Endothelial cell of umbilical vein (primary cell): ENCODE results near the gene RAPGEF4. TPM values are rescaled to one million over a fixed set of nuclear protein-coding genes. Genes with fewer than 3 reads are reported as not detected.
"Not testable (repeated sequence)": the region's sequence is repeated elsewhere in the genome, so short reads cannot be mapped to it uniquely, and the experiment has no call there.

ENCODE experiments used
- BruUV-seq: library from RNA; stranded (reverse); fragments of 400-500 nt; replicated peaks from 2 replicates; lab custom pipeline; 2021; lab: Mats Ljungman, UMichigan
- CTCF ChIA-PET: fragments of 300-600, 350-600 bp; sonication (Branson Sonifier 250); formaldehyde crosslinking; loops from one replicate; lab custom pipeline; 2021; ENCODE audit warnings: antibody characterized with exemption, inconsistent platforms; lab: Charles Lee
- POLR2A ChIA-PET: fragments of 300-600, 350-600 bp; sonication (Branson Sonifier 250); formaldehyde crosslinking; loops from one replicate; lab custom pipeline; 2021; ENCODE audit warnings: antibody characterized with exemption, inconsistent platforms; lab: Charles Lee
- DNase-seq: peaks from one replicate; pipeline ENCODE4 v3.0.0-alpha.2; 2011; ENCODE audit warnings: low read depth, low spot score
- FAIRE-seq: peaks from 2 replicates; lab custom pipeline; 2011; peaks lifted over from hg19 to GRCh38; lab: Jason Lieb, UNC
- H2AFZ ChIP-seq: 2 replicates; pipeline ENCODE4 v1.6.0; 2012; ENCODE audit warnings: low read depth, low read length, control low read depth, inconsistent platforms
- H3K27ac ChIP-seq: 2 replicates; pipeline ENCODE4 v1.5.1; 2011; ENCODE audit warnings: low read depth, mild to moderate bottlenecking, control low read depth, low read length, moderate library complexity; ENCODE audit not compliant: insufficient read depth
- H3K27me3 ChIP-seq, 2 experiments: 2 replicates each; pipeline versions ENCODE4 v1.6.0 to v1.6.1; 2011; ENCODE audit warnings: low read length in 2 of 2, mixed read lengths in 1 of 2; ENCODE audit not compliant: control insufficient read depth in 2 of 2, insufficient read depth in 2 of 2
- H3K36me3 ChIP-seq, 2 experiments: 2 replicates in 1 of 2; 3 replicates in 1 of 2; pipeline ENCODE4 v1.5.1; 2011; ENCODE audit warnings: low read length in 2 of 2, mild to moderate bottlenecking in 1 of 2, moderate library complexity in 1 of 2; ENCODE audit not compliant: control insufficient read depth in 2 of 2, insufficient read depth in 2 of 2; ENCODE audit errors: extremely low read depth in 1 of 2
- H3K4me1 ChIP-seq: 3 replicates; pipeline ENCODE4 v1.5.1; 2011; ENCODE audit warnings: mild to moderate bottlenecking, low read length; ENCODE audit not compliant: control insufficient read depth, insufficient read depth; ENCODE audit errors: extremely low read depth
- H3K4me2 ChIP-seq: 2 replicates; pipeline ENCODE4 v1.6.1; 2011; ENCODE audit warnings: low read length, control low read depth, mixed read lengths; ENCODE audit not compliant: insufficient read depth
- H3K4me3 ChIP-seq, 3 experiments: fragments of 200-600 bp in 1 of 3; sonication (generic), shearing (Covaris generic) in 1 of 3; replicated peaks in 1 of 3; 2 replicates each; pipeline ENCODE4 v1.5.1; 2011 to 2016; ENCODE audit warnings: control low read depth in 3 of 3, low read length in 3 of 3, mild to moderate bottlenecking in 2 of 3, inconsistent platforms in 1 of 3, low read depth in 1 of 3, moderate library complexity in 1 of 3; ENCODE audit not compliant: insufficient read depth in 1 of 3
- H3K79me2 ChIP-seq: 2 replicates; pipeline ENCODE4 v1.6.0; 2012; ENCODE audit warnings: low read length, inconsistent platforms; ENCODE audit not compliant: control insufficient read depth, insufficient read depth
- H3K9ac ChIP-seq: replicated peaks from 2 replicates; pipeline ENCODE3; 2011; ENCODE audit warnings: low read length, control low read depth; ENCODE audit not compliant: insufficient read depth; ENCODE audit errors: extremely low read depth
- H3K9me1 ChIP-seq: replicated peaks from 3 replicates; pipeline ENCODE4 v1.6.0; 2011; ENCODE audit warnings: mild to moderate bottlenecking, low read length; ENCODE audit not compliant: control insufficient read depth, insufficient read depth; ENCODE audit errors: extremely low read depth
- H3K9me3 ChIP-seq: replicated peaks from 2 replicates; pipeline ENCODE4 v1.5.1; 2012; ENCODE audit warnings: low read length, inconsistent platforms; ENCODE audit not compliant: control insufficient read depth, insufficient read depth
- H4K20me1 ChIP-seq: replicated peaks from 2 replicates; pipeline ENCODE3; 2011; ENCODE audit warnings: mild to moderate bottlenecking, low read length; ENCODE audit not compliant: control insufficient read depth, insufficient read depth; ENCODE audit errors: extremely low read depth
- EZH2 ChIP-seq: IDR thresholded peaks from 2 replicates; pipeline ENCODE4 v1.6.1; 2012; ENCODE audit warnings: borderline replicate concordance, low read depth, mild to moderate bottlenecking, moderate library complexity, low read length, inconsistent platforms; ENCODE audit not compliant: severe bottlenecking
- FOS ChIP-seq: IDR thresholded peaks from 2 replicates; pipeline ENCODE4 v1.6.1; 2011; ENCODE audit warnings: mild to moderate bottlenecking, low read length, moderate library complexity, borderline replicate concordance; ENCODE audit not compliant: insufficient read depth
- GATA2 ChIP-seq: IDR thresholded peaks from 2 replicates; pipeline ENCODE4 v1.7.0; 2011; ENCODE audit warnings: low read depth, mild to moderate bottlenecking, moderate library complexity, mixed read lengths, low read length; ENCODE audit not compliant: insufficient read length, insufficient read depth
- JUN ChIP-seq: IDR thresholded peaks from 2 replicates; pipeline ENCODE4 v1.6.1; 2011; ENCODE audit warnings: borderline replicate concordance, low read depth; ENCODE audit not compliant: insufficient read length, insufficient read depth
- MYC ChIP-seq: IDR thresholded peaks from one replicate; pipeline ENCODE4 v1.6.1; 2011; ENCODE audit warnings: mild to moderate bottlenecking, low read depth, low read length
- POLR2A ChIP-seq: IDR thresholded peaks from 2 replicates; pipeline ENCODE4 v1.6.1; 2012; ENCODE audit warnings: low read depth, mild to moderate bottlenecking, control low read depth, low read length
- POLR2AphosphoS5 ChIP-seq: IDR thresholded peaks from 2 replicates; pipeline ENCODE4 v1.6.1; 2012; ENCODE audit warnings: low read depth, mild to moderate bottlenecking, control low read depth, low read length, moderate library complexity; ENCODE audit not compliant: insufficient read depth
- dilution Hi-C: fragments of 300-500 bp; cut with MboI; formaldehyde crosslinking; loops from one replicate; pipeline ENCODE4 v1.15.0; 2019; ENCODE audit warnings: low sequenced_read_pairs; ENCODE audit not compliant: extremely low pct_ligation_motif_present
- intact Hi-C: fragments of 100-400 bp; cut with micrococcal nuclease; formaldehyde crosslinking; loops from one replicate; pipeline ENCODE4 v1.10.0; 2022
- polyA plus RNA-seq, 4 experiments: library from polyadenylated mRNA; depleted of rRNA in 3 of 4; stranded (reverse) in 3 of 4; unstranded in 1 of 4; fragments of >200 nt; gene quantifications; 2 replicates each; pipeline versions ENCODE4 v1.2.1 to v1.2.3, GENCODE V29; 2011 to 2012; ENCODE audit warnings: missing spikeins in 1 of 4
- total RNA-seq: library from RNA; stranded (reverse); gene quantifications from 2 replicates; pipeline ENCODE4 v1.2.3, GENCODE V29; 2021
- TF ChIP-seq, protein P1 (sequence below), 2 donors: IDR thresholded peaks; 1 replicate in 1 of 2; 2 replicates in 1 of 2; pipeline ENCODE4 v1.5.1; 2011; ENCODE audit warnings: low read length in 2 of 2, mild to moderate bottlenecking in 2 of 2, moderate library complexity in 2 of 2, control low read depth in 1 of 2, inconsistent platforms in 1 of 2, low read depth in 1 of 2; ENCODE audit not compliant: insufficient read depth in 1 of 2; ENCODE audit errors: extremely low read depth in 1 of 2
- TF ChIP-seq, protein P2 (sequence below): IDR thresholded peaks from 2 replicates; pipeline ENCODE4 v1.6.1; 2011; ENCODE audit not compliant: insufficient read depth, insufficient read length

RAPGEF4 gene
- total and polyA plus RNA-seq, 2 donors (not counting 3 experiments of a cell fraction or from before 2014, with no cell fraction given): 7.2 to 9.2 TPM

DNA sequence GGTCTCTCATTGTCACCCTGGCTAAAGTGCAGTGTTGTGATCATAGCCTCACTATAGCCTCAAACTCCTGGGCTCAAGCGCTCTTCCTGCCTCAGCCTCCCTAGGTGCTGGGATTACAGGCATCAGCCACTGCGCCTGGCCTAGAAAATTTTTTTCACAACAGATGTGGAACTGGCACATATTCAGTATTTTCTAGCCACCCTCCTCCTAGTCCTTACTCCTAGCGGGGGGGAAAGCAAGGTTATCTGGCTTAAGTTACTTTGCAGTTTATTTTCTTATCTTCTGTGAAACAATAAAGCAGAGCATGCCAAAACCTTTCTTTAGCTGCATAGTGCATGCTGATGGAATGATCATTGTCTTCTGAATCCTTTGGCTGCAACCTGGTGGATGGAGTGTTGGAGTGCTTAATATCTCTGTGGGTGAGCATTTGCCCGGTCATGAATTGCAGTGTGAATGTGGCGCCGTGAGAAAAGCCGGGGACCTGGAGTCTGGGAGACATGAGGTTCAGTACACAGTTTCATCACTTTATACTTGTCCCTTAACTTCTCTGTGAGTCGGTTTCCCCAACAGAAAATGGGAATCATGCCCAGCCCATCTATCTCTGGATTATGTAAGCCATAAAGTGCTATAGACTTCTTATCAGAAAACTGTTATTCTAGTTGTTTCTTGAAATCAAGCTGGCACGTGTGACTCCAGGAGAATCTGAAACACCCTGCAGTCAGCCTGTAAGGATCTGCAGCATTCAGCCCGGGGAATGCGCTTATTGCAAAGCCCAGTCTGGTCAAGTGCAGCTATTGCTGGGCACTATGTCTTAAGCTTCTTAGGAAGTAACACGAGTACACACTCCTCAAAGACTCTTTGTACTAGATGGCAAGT lies 301.8 kb downstream of the RAPGEF4 start:
- H3K4me3 ChIP-seq: no peak overlapping the region
- FAIRE-seq (no peak), DNase-seq (peak; percentile 41)
- H3K9me1 ChIP-seq: no peaks in the 10 kb centered on the region
- no peaks in the 10 kb centered on the region for H3K4me1 ChIP-seq
- H3K27ac ChIP-seq: no peak overlapping the region
- ChIA-PET CTCF (interaction anchor here (1.3 to 3.6 kb wide), 3 partner anchors 9 to 173 kb away, joined by 3 to 26 read pairs (median 11); no protein-coding TSS in a partner anchor), POLR2A (no interaction called here)
- H2AFZ ChIP-seq: no peak overlapping the region
- TF ChIP-seq MYC: no peak
- no peak for TF ChIP-seq GATA2
- no peak for TF ChIP-seq FOS
- TF ChIP-seq, protein P1, sequence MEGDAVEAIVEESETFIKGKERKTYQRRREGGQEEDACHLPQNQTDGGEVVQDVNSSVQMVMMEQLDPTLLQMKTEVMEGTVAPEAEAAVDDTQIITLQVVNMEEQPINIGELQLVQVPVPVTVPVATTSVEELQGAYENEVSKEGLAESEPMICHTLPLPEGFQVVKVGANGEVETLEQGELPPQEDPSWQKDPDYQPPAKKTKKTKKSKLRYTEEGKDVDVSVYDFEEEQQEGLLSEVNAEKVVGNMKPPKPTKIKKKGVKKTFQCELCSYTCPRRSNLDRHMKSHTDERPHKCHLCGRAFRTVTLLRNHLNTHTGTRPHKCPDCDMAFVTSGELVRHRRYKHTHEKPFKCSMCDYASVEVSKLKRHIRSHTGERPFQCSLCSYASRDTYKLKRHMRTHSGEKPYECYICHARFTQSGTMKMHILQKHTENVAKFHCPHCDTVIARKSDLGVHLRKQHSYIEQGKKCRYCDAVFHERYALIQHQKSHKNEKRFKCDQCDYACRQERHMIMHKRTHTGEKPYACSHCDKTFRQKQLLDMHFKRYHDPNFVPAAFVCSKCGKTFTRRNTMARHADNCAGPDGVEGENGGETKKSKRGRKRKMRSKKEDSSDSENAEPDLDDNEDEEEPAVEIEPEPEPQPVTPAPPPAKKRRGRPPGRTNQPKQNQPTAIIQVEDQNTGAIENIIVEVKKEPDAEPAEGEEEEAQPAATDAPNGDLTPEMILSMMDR (IDR thresholded peaks at IDR 0.05; ENCODE audit: extremely low read depth in 1 of 2, insufficient read depth in 1 of 2, low read depth in 1 of 2, low read length in 2 of 2): no peak
- no peak for TF ChIP-seq POLR2A
- TF ChIP-seq POLR2AphosphoS5: no peak
- TF ChIP-seq EZH2: no peak
- TF ChIP-seq, protein P2, sequence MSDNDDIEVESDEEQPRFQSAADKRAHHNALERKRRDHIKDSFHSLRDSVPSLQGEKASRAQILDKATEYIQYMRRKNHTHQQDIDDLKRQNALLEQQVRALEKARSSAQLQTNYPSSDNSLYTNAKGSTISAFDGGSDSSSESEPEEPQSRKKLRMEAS: no peak
- no peak for TF ChIP-seq JUN
- no peaks in the 10 kb centered on the region for H3K9me3 ChIP-seq
- no peak overlapping the region for H3K4me2 ChIP-seq
- H3K79me2 ChIP-seq: no peaks in the 10 kb centered on the region
- intact Hi-C loops: no loop called here
- no peaks in the 10 kb centered on the region for H4K20me1 ChIP-seq
- no peaks in the 10 kb centered on the region for H3K27me3 ChIP-seq
- H3K36me3 ChIP-seq: peaks cover 0 to 3% of the 10 kb centered on the region in 2 experiments
- H3K9ac ChIP-seq: no peak overlapping the region
- no TSS peak for BruUV-seq
- dilution Hi-C loops: no loop called here

DNA sequence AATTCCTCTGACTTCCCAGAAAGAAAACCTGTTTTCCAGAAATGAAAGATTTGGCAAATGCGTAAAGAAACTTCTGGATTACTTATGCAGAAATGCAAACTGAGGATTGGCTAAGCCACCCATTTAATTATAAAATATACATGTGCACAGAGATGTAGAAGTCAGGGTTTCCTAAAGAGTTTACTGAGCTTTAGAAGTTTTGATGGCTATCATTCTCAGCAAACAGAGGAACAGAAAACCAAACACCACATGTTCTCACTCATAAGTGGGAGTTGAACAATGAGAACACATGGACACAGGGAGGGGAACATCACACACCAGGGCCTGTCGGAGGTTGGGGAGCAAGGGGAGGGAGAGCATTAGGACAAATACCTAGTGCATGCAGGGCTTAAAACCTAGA lies 302.6 kb downstream of the RAPGEF4 start:
- intact Hi-C loops, H3K4me2 ChIP-seq, H3K9me1 ChIP-seq, H3K36me3 ChIP-seq, DNase-seq, dilution Hi-C loops, FAIRE-seq, BruUV-seq, H3K79me2 ChIP-seq, H3K9me3 ChIP-seq, POLR2A ChIA-PET, H3K27ac ChIP-seq, H3K9ac ChIP-seq, H2AFZ ChIP-seq, H3K4me1 ChIP-seq, H4K20me1 ChIP-seq, H3K4me3 ChIP-seq, H3K27me3 ChIP-seq: not testable (repeated sequence)
- CTCF ChIA-PET: interaction anchor here (2.4 to 3.6 kb wide), 2 partner anchors 10 to 172 kb away, joined by 11 to 26 read pairs; no protein-coding TSS in a partner anchor
